HG03342 (cell line): ENCODE results near the gene STAC2.
A peak's percentile ranks its signal among the peaks of the same experiment; 100 is the strongest.
"Not testable (repeated sequence)": the region's sequence is repeated elsewhere in the genome, so short reads cannot be mapped to it uniquely, and the experiment has no call there.

Experiments used
- ATAC-seq: cut with Tn5 transposase; IDR thresholded peaks from one replicate; pipeline ENCODE4 v1.9.1; 2021; ENCODE audit warnings: mild to moderate bottlenecking, moderate library complexity; ENCODE audit not compliant: unreplicated experiment

STAC2 gene

GRCh38 chr17:39225308-39225958, at the start of gene STAC2:
STAC2 (minus strand) TSS chr17:39225945; CDS start chr17:39225502, 443 bp downstream.
- ATAC-seq, result no peak

- ATAC-seq, result no peak
Measured at GRCh38 chr17:39271546-39271945, 45.8 kb upstream of the STAC2 start.

GRCh38 chr17:39270923-39271322, 45.2 kb upstream of the STAC2 start:
- no peak for ATAC-seq

- no peak for ATAC-seq
Measured at GRCh38 chr17:39264119-39264518, 38.4 kb upstream of the STAC2 start.

GRCh38 chr17:39261286-39261685, 35.5 kb upstream of the STAC2 start:
- no peak for ATAC-seq

- no peak for ATAC-seq
Measured at GRCh38 chr17:39252788-39253460, 27.2 kb upstream of the STAC2 start.

- no peak for ATAC-seq
Measured at GRCh38 chr17:39251997-39252396, 26.3 kb upstream of the STAC2 start.

- ATAC-seq, result not testable (repeated sequence)
Measured at GRCh38 chr17:39250076-39250475, 24.3 kb upstream of the STAC2 start.

- ATAC-seq, result no peak
Measured at GRCh38 chr17:39246274-39246673, 20.5 kb upstream of the STAC2 start.

GRCh38 chr17:39244600-39245570, 19.1 kb upstream of the STAC2 start:
- no peak for ATAC-seq

- no peak for ATAC-seq
Measured at GRCh38 chr17:39244016-39244599, 18.4 kb upstream of the STAC2 start.

- ATAC-seq, result no peak
Measured at GRCh38 chr17:39243155-39243554, 17.4 kb upstream of the STAC2 start.

GRCh38 chr17:39240631-39241030, 14.9 kb upstream of the STAC2 start:
- ATAC-seq, result no peak

GRCh38 chr17:39239640-39240314, 14.0 kb upstream of the STAC2 start:
- ATAC-seq, result no peak

GRCh38 chr17:39238311-39238972, 12.7 kb upstream of the STAC2 start:
- no peak for ATAC-seq

GRCh38 chr17:39237586-39237985, 11.8 kb upstream of the STAC2 start:
- ATAC-seq, result no peak

GRCh38 chr17:39236981-39237441, 11.3 kb upstream of the STAC2 start:
- ATAC-seq, result no peak

- ATAC-seq, result no peak
Measured at GRCh38 chr17:39236450-39236927, 10.7 kb upstream of the STAC2 start.

GRCh38 chr17:39235555-39236449, 10.1 kb upstream of the STAC2 start:
- ATAC-seq, result peak; percentile 53
